ENCODE measurements around the gene S100A7A. TPM values are rescaled to one million over a fixed set of nuclear protein-coding genes. Genes with fewer than 3 reads are reported as not detected.

S100A7A gene
- total RNA-seq, 2 experiments from 2014 or later, result not detected

DNA sequence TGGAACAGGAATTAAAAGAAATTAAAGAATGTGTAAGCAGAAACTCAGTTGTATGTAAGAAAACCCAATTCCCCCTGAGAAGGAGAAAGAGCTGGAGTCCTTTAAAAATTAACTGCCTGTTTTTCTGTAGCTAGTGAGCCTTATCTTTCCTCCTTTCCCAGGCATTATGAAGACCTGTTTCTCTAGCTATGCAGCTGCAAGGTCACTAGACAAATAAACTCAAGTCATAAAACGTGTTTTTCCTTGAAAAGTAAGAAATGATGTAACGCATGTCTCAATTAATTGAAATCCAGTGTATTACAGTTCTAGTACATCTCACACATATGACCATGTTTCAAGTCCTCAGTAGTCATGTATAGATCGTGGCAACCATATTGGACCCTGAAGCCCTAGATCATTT is 46.2 kb upstream of the S100A7A start:
- POLR2A ChIA-PET, result no interaction called here
- Histone ChIP-seq H3K27me3 (ENCODE audit: control insufficient read depth in 1 of 2, insufficient read depth in 2 of 2, low read length in 2 of 2) (peaks cover 0 to 4% of the 10 kb centered on the region in 2 experiments), H3K9me3 (ENCODE audit: control insufficient read depth in 1 of 2, insufficient read depth in 1 of 2, low read length in 2 of 2) (no peaks in the 10 kb centered on the region), H3K4me3 (ENCODE audit: low read length) (no peak overlapping the region), H3K27ac (ENCODE audit: low read depth in 1 of 2, low read length in 2 of 2) (no peak overlapping the region), H3K36me3 (ENCODE audit: insufficient read depth, low read length) (no peaks in the 10 kb centered on the region), H3K4me1 (ENCODE audit: insufficient read depth, low read length) (no peaks in the 10 kb centered on the region)
- Mint-ChIP-seq H3K27ac (no peak overlapping the region), H3K4me1 (ENCODE audit: low read depth) (no peaks in the 10 kb centered on the region), H3K9me3 (no peaks in the 10 kb centered on the region), H3K36me3 (ENCODE audit: low read depth) (no peaks in the 10 kb centered on the region), H3K4me3 (no peak overlapping the region), H3K27me3 (peaks cover 3% of the 10 kb centered on the region)
- TF ChIP-seq, protein P1, sequence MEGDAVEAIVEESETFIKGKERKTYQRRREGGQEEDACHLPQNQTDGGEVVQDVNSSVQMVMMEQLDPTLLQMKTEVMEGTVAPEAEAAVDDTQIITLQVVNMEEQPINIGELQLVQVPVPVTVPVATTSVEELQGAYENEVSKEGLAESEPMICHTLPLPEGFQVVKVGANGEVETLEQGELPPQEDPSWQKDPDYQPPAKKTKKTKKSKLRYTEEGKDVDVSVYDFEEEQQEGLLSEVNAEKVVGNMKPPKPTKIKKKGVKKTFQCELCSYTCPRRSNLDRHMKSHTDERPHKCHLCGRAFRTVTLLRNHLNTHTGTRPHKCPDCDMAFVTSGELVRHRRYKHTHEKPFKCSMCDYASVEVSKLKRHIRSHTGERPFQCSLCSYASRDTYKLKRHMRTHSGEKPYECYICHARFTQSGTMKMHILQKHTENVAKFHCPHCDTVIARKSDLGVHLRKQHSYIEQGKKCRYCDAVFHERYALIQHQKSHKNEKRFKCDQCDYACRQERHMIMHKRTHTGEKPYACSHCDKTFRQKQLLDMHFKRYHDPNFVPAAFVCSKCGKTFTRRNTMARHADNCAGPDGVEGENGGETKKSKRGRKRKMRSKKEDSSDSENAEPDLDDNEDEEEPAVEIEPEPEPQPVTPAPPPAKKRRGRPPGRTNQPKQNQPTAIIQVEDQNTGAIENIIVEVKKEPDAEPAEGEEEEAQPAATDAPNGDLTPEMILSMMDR (IDR thresholded peaks at IDR 0.05), result no peak
- DNase-seq (no peak), ATAC-seq (ENCODE audit: poor library complexity) (no peak)
- CTCF ChIA-PET, result no interaction called here
- intact Hi-C loops (cut with DNase I, micrococcal nuclease), result no loop called here

DNA sequence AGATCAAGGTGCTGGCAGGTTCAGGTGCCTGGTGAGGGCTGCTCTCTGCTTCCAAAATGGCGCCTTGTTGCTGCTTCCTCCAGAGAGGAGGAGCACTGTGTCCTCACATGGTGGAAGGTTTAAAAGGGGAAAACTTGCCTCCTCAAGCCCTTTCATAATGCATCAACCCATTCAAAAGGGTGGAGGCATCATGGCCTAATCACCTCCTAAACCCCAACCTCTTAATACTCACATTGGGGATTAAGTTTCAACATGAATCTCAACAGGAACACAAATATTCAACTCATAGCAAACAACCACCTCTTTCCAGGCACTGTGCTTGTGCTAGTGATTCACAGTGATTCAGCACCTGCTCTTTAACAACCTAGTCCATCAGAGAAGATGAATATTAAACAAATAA is 45.1 kb upstream of the S100A7A start:
- intact Hi-C loops (cut with DNase I, micrococcal nuclease), result no loop called here
- ChIA-PET POLR2A (no interaction called here), CTCF (no interaction called here)
- Histone ChIP-seq H3K27me3 (ENCODE audit: control insufficient read depth in 1 of 2, insufficient read depth in 2 of 2, low read length in 2 of 2) (peaks cover 0 to 4% of the 10 kb centered on the region in 2 experiments), H3K4me3 (ENCODE audit: low read length) (no peak overlapping the region), H3K36me3 (ENCODE audit: insufficient read depth, low read length) (no peaks in the 10 kb centered on the region), H3K9me3 (ENCODE audit: control insufficient read depth in 1 of 2, insufficient read depth in 1 of 2, low read length in 2 of 2) (no peaks in the 10 kb centered on the region), H3K4me1 (ENCODE audit: insufficient read depth, low read length) (no peaks in the 10 kb centered on the region), H3K27ac (ENCODE audit: low read depth in 1 of 2, low read length in 2 of 2) (no peak overlapping the region)
- peaks cover 7% of the 10 kb centered on the region for H3K27me3 Mint-ChIP-seq
- no peaks in the 10 kb centered on the region for H3K4me1 Mint-ChIP-seq (ENCODE audit: low read depth)
- ATAC-seq (ENCODE audit: poor library complexity) (no peak), DNase-seq (no peak)
- H3K9me3 Mint-ChIP-seq, result no peaks in the 10 kb centered on the region
- TF ChIP-seq, protein P1 (IDR thresholded peaks at IDR 0.05), result no peak
- no peak overlapping the region for H3K27ac Mint-ChIP-seq
- H3K4me3 Mint-ChIP-seq, result no peak overlapping the region
- no peaks in the 10 kb centered on the region for H3K36me3 Mint-ChIP-seq (ENCODE audit: low read depth)

DNA sequence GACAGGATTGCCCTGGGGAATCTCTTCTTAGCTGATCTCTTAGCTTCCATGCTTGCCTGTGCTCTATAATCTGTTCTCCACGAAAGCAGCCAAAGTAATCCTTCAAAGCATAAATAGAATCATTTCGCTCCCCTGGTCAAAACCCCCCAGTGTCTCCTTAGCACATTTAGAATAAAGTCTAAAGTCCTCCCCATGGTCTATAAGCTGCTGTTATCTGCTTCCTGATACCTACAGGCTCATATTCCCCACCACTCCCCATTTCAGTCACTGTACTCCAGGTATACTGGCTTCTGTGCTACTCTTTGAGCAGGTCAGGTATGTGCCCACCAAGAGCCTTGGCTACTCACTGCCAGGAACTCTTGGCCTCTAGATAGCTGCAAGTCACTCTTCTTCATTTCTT is 43.7 kb upstream of the S100A7A start:
- POLR2A ChIA-PET, result no interaction called here
- H3K9me3 Mint-ChIP-seq, result no peaks in the 10 kb centered on the region
- no peaks in the 10 kb centered on the region for H3K4me1 ChIP-seq (ENCODE audit: insufficient read depth, low read length)
- H3K4me3 ChIP-seq (ENCODE audit: low read length), result no peak overlapping the region
- TF ChIP-seq, protein P1 (IDR thresholded peaks at IDR 0.05), result no peak
- H3K27ac ChIP-seq (ENCODE audit: low read depth in 1 of 2, low read length in 2 of 2), result no peak overlapping the region
- H3K27me3 Mint-ChIP-seq, result peaks cover 18% of the 10 kb centered on the region
- H3K4me1 Mint-ChIP-seq (ENCODE audit: low read depth), result no peaks in the 10 kb centered on the region
- ATAC-seq (ENCODE audit: poor library complexity), result no peak
- no peak for DNase-seq
- no peaks in the 10 kb centered on the region for H3K9me3 ChIP-seq (ENCODE audit: control insufficient read depth in 1 of 2, insufficient read depth in 1 of 2, low read length in 2 of 2)
- no peak overlapping the region for H3K4me3 Mint-ChIP-seq
- H3K36me3 ChIP-seq (ENCODE audit: insufficient read depth, low read length), result no peaks in the 10 kb centered on the region
- peaks cover 0 to 9% of the 10 kb centered on the region in 2 experiments for H3K27me3 ChIP-seq (ENCODE audit: control insufficient read depth in 1 of 2, insufficient read depth in 2 of 2, low read length in 2 of 2)
- intact Hi-C loops (cut with DNase I, micrococcal nuclease), result no loop called here
- no peak overlapping the region for H3K27ac Mint-ChIP-seq
- no peaks in the 10 kb centered on the region for H3K36me3 Mint-ChIP-seq (ENCODE audit: low read depth)
- CTCF ChIA-PET, result no interaction called here

All from CD4-positive, alpha-beta T cell (primary cell).